ENCODE measurements around the gene ADCYAP1R1.

The ADCYAP1R1 gene

DNA sequence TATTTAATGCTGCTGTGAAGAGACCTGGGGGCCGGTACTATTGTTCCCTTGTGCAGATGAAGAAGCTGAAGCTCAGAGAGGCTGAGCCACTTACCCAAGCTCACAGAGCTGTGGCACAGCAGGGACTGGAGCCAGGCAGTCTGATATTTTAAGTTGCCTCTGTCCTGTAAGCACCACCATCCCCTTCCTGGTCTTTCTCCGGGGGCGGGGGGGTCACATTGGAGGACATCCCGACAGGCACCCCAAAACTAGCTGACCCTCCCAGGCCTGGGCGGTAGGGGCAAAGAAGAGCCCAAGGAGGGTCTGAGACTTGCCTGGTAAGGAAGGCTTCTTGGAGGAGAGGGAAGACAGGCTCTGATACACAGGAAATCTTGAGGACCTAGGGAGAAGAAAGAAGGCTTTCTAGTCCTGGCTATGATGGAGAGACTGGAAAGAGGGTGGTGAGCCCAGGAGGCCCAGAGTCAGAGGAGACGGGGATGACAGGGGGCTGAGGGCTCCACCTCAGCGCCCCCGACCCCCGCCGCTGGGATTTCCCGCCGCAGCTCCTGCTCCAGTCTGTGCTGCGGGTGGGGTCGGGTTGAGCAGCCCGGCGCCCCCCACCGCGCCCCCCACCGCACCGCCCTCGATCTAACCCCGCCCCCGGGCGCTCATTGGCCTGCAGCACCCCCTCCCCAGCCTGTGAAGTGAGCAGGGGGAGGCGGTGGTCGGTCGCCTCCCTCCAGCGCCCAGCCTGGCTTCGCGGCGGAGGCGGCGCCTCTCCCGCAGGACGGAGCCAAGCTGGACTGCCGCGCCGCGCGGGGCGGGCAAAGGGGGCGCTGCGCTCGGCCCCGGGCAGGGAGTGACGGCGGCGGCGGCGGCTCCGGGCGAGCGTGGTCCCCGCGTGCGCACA lies at the start of gene ADCYAP1R1:
ADCYAP1R1 (plus strand) TSS at position 711 of the 889 bp plus-strand sequence. CDS start 10,957 bp downstream, outside the sequence.
- peak; percentile 71 for DNase-seq

GRCh38 chr7:31003097-31003496 lies 49.0 kb upstream of the ADCYAP1R1 start:
- DNase-seq, result no peak

DNA sequence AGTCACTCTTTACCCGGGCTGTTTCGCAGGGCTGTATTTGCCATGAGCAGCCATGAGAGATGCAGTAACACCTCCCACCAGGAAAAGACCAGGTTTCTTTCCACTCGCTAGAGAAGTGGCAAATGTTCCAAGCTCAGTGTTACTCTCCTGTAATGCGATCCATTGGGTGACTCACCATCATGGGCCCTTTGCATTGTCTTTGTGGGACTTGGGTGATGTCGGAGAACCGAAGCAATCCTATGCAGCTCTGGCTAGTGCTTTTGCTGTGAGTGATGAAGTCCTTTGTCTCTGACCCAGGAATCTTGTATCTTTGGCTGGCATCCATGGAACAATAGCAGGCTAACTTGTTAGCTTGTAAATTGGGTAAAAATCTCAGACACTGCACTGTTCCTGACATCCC lies 48.4 kb upstream of the ADCYAP1R1 start:
- no peak for DNase-seq

DNA sequence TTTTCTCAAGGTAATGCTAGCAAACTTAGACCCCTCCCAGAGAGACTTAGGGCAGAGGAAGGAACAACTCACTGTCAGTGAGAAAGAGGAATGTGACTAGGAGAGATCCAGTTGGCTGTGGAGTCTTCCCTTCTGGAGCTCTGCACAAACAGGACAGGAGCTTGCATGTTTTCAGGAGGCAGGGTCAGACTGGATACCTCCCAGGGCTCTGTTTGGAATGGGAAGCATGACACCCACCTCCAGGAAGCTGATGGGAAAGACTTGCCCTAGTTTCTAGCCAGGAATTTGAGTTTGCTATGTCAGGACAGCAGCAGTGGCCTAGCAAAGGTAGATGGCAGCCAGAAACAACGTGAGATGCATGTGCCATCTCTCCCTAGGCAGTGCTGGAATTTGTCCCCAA lies 47.7 kb upstream of the ADCYAP1R1 start:
- no peak for DNase-seq

DNA sequence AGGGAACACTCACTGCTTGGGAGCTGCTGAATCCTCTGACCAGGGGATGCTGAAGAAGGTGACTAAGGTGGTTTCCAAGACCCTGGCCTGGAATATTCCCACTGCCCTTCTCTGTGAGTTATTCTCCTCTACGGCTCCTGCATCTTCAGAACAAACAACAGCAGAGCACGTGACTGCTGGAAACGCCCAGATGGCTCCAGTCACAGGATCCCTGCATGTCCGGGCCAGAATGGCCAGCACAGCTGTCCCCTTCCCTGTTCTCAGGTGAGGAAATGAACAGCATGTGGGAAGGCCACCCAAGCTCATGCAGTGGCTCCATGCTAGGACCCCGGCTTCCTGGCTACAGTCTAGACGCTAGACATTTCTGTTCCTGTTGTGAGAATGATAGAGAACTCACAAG lies 45.3 kb upstream of the ADCYAP1R1 start:
- DNase-seq, result no peak

GRCh38 chr7:31007634-31008033 lies 44.5 kb upstream of the ADCYAP1R1 start:
- no peak for DNase-seq

- DNase-seq, result peak; percentile 89
Measured at GRCh38 chr7:31014826-31015225, 37.3 kb upstream of the ADCYAP1R1 start.

DNA sequence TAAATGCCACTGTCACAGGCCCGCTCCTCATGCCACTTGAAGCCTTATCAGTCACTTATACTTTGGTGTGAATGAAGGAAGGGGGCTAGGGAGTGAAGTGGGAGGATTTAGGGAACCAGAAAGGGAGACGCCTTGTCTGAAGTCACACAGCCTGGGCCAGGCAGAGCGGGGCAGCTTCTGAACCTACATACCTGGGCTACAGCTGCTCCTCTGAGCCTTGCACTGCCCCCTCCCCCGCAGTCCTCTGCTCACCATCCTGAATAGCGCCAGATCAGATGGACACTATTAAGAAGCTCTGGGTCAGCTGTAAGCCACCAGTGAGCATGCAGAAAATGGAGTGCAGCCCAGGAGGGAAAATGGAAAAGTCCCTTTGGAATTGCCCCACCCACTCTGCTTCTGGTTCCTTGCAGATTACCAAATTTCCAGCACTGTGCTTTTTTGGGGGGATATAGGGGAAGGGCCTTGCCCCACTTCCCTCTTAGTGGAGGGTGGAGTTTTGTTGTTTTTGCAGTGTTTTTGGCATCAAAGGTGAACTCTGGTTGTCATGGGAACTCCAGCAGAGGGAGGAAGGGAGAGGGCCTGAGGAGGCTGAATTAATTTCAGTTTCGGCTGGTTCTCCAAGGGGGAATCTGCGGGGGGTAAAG lies 35.0 kb upstream of the ADCYAP1R1 start:
- DNase-seq, result no peak

GRCh38 chr7:31017721-31018120 lies 34.4 kb upstream of the ADCYAP1R1 start:
- no peak for DNase-seq

DNA sequence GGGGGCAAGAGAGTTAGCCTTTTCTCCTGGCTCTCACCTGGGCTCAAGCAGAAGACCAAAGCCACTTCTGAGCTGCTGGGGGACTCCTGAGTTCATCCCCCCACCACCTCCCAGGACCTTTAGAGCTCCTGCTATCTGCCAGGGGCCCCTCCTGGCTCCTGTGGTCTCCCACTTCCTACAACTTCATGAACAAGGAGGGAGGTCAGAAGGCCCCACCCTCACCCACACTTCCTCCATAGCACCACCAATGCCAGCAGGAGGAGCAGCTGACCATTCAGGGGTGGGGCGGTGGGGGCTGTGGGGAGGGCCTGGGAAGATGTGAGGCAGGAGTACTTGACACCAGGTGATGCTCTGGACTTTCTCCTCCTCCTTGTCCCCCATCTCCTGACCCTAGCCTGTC lies 32.6 kb upstream of the ADCYAP1R1 start:
- DNase-seq, result no peak

DNA sequence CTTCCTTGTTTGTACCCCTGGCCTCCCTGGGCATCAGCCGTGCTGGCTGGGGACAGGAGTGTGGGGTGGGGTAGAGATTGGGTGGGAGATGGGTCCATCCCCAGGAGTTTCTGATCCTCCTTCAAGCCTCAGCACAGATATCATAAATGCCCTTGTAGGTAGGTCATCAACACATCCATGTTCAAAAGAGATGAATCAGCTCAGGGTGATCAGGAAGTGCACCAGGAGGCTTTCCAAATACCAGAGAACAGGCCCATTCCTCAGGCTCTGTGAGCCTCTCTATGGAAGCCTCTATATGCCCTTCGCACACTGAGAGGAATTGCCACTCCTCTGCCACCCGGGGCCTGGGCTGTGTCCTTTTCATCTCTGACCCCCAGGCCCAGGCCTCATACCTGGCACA lies 31.9 kb upstream of the ADCYAP1R1 start:
- DNase-seq, result no peak

- no peak for DNase-seq
Measured at GRCh38 chr7:31020652-31021051, 31.5 kb upstream of the ADCYAP1R1 start.

- DNase-seq, result no peak
Measured at GRCh38 chr7:31022117-31022516, 30.0 kb upstream of the ADCYAP1R1 start.

DNA sequence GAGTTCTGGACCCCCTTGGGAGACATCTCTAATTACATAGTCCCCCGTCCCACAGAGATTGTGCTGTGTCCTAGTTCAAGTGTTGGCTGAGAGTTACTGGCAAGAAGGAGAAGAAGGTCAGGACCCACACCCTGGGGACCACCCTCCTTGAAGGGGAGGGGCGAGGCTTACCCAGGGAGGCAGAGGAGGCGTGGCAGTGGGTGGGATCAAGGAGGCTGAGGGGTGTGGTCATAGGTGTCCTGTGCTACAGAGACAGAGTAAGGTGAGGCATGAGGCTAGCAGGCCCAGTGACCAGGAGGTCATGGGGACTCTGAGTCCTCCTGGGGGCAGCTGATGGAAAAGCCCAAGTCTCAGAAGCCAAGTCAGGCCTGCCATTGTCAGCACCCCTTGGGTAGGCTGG lies 29.4 kb upstream of the ADCYAP1R1 start:
- no peak for DNase-seq

DNA sequence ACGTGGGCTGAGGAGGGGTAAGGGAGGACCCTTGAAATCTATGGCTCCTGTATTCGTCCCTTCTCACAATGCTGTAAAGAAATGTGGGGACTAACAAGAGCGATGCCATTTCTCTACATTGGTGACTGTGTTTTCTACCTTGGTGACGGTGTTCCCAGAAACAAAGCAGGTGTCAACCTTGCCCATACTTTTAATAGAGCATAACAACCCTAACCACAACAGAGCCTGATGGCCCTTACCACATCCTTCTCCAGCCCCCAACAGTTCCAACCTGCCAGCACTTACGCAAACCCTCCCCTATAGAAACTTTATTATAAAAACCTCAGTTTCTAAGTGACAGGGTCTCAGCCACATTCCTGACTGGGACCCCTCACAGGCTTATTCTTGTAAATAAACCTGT lies 28.2 kb upstream of the ADCYAP1R1 start:
- DNase-seq, result no peak

DNA sequence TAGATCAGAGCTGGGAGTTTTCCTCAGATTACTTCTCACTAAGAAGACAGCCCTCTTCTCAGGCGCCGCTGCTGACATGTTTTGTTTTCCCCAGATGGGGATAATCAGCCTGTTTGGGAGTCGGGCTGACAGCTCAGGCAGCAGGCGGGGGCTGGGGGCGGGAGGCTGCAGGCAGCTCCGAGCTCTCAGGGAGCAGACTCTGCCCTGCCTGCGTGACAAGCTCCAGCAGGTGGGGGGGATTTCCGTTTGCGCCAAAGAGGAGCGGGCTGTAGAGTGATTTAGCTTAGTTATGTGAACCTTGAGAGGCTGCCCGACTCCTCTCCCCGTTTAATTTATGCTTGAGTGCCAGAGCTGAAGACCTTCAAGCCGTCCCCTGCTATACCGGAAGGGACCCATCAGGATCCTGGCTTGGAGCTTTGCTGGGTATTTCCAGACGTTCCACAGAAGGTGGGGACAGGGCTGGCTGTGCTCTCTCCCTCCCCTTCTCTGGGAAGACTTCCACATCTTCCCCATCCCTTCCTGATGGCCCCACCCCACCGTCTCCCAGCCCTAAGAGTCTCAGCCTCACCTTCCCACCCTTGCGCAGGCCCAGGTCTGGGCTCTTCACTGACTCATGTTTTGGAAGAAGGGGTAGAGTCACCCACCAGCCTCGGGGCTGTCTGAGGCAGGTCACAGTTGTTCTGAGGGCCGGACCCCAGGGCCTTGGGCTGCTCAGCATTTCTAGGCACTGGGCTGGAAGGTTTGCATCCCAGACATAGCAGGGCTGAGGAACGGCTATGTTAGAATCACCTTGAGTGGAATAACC lies 24.7 kb upstream of the ADCYAP1R1 start:
- no peak for DNase-seq

- no peak for DNase-seq
Measured at GRCh38 chr7:31028006-31028405, 24.1 kb upstream of the ADCYAP1R1 start.

DNA sequence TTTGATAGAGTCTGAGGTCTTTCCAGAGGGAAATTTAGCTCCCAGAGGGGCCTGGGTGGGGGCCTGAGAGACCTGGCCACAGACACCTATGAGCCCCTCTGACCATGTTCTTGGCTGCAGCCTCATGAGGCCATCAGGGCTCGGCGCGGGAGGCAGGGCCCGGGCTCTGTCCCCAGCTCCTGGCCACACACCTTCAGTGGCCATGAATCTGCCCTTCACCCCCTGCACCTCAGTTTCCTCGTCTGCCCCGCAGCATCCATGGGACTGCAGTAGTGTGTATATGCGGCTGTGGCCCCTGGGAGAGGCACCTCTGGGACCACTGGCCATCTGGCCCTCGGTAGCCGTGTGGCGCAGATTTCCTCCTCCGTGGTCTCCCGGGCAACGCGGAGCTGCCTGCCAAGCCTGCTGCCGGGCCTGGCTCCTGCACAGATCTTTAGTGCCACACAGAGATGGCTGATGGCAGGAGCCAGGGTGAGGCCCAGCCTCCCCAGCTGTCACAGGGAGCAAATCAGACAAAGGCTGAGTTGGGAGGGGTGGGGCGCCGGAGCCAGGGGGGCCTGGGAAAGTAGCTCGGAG lies 23.6 kb upstream of the ADCYAP1R1 start:
- DNase-seq, result no peak

DNA sequence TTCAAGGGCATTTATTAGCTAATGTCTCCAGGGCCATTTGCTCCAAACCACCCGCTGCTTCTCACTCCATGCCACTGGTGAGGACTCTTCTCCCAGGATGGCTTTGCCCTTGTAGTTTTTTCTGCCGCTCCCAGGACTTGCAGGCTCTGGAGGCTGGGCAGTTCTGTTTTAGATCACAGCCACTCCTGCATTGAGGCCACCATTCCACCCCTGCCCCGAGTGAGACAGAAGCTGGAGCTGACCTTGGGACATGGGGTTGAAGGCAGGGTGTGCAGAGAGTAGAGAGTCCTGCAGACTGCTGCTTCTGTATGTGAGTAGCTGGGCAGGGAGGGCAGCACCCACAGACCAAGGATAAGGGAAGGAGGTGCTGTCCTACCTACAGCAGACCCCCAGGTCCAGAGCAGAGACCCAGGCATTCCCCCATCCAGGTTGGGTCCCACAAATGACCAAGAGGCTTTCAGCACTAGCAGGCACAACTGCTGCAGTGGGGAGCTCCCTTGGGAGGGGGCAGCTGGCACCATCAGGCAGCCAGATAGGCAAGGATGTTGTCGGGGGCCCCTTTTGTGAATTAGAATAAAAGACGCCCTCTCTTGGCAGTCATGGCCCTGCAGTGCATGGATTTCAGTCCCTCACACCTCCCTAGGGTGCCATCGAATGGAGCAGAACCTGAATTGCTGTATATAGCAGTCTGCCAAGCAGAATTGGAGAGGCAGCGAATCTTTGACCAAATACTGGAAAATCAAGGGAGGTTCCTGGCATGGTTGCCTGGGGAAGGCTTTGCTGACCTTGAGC lies 22.7 kb upstream of the ADCYAP1R1 start:
- DNase-seq, result no peak

DNA sequence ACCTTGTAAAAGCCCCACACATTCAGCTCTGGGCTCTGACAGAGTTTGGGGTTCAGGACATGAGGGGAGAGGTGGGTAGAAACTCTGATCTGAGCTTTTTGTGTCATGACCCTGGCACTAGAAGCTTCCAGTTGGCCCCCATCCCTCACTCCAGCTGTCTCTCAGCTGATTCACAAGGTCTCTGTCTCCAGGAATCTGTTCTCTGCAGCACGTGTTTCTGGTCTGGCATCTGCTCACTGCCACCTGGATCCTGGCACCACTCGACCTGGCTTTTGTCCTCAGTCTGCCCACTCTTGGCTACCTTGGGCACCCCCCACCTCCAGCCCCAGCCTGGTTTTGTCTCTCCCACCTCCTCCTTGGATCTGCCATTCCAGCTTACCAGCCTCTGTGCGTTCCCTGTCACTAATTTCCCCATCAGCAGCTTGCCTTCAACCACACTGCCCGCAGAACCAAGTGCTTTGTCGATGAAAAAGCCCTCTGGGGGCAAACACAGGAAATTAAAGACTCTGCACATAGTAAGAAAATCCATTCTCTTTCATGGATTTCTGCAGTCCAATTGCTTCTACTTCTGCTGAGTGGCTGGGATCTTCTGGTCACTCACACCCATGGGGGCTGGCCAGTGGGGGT lies 18.3 kb upstream of the ADCYAP1R1 start:
- no peak for DNase-seq

DNA sequence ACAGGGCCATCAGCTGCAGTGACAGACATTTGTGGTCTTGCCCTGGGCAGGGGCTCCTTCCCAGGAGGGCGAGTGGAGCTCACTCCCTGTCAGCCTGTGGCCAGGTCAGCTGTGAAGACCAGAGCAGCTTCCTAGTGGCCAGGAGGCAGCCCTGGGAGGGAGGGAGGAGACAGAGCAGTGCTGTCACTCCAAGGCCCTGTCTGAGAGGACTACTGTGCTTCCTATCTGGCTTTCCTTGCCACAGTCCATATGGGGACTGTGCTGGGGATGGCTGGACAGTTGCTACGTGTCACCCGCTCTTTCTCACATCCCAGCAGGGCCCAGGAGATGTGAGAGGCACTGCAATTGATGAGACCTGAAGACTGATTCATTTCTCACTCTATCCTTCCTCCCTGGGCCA lies 15.2 kb upstream of the ADCYAP1R1 start:
- DNase-seq, result no peak

DNA sequence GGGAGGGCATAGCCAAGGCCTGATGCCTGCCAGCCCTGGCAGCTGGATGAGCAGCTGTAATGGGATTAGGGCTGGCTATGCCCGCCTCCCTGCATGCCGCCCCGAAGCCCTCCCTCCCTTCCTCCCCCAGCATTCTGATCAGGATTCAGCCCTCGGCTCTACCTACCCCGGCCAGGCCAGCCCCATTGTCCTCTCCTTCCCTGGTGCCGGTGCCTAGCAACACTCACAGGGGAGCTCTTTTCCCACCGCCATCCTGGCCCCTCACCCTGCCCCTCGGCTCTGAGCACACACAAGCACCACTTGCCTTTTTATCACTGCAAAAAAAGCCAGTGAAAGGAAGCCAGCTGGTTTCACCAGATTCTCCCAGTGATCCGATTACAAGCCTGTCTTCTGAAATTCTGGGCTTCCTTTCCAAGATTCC lies 9.0 kb upstream of the ADCYAP1R1 start:
- DNase-seq, result no peak
